A673 (cell line): Measurements from ENCODE around the gene KIAA0753. TPM values are rescaled to one million over a fixed set of nuclear protein-coding genes. Genes with fewer than 3 reads are reported as not detected.
"Not testable (repeated sequence)": the region's sequence is repeated elsewhere in the genome, so short reads cannot be mapped to it uniquely, and the experiment has no call there.

ENCODE experiments used
- BruUV-seq: library from RNA; stranded (reverse); fragments of 400-500 nt; replicated peaks from 2 replicates; lab custom pipeline; 2021; lab: Mats Ljungman, UMichigan
- CTCF ChIA-PET: fragments of 300-600 bp; sonication (Branson Sonifier 250); formaldehyde crosslinking; loops from one replicate; lab custom pipeline; 2022; ENCODE audit warnings: antibody characterized with exemption; lab: Charles Lee
- POLR2A ChIA-PET: fragments of 300-600 bp; sonication (Branson Sonifier 250); formaldehyde crosslinking; loops from one replicate; lab custom pipeline; 2022; ENCODE audit warnings: antibody characterized with exemption; ENCODE audit not compliant: low non-redundant PET; lab: Charles Lee
- DNase-seq: peaks from one replicate; pipeline ENCODE4 v3.0.0-alpha.2; 2015; ENCODE audit warnings: low spot score
- H3K27ac ChIP-seq: fragments of 200-600 bp; sonication (generic); 2 replicates; pipeline ENCODE4 v1.5.1; 2016; ENCODE audit warnings: mixed run types, low read depth, mild to moderate bottlenecking, mixed read lengths, antibody characterized with exemption, low read length; ENCODE audit not compliant: poor library complexity, severe bottlenecking
- H3K27me3 ChIP-seq: fragments of 200-600 bp; sonication (generic); replicated peaks from 2 replicates; pipeline ENCODE4 v1.6.1; 2017; ENCODE audit warnings: mixed run types, low read depth, mild to moderate bottlenecking, mixed read lengths, antibody characterized with exemption, low read length; ENCODE audit not compliant: insufficient read depth, poor library complexity
- H3K36me3 ChIP-seq: fragments of 200-600 bp; sonication (generic); 2 replicates; pipeline ENCODE4 v1.6.1; 2016; ENCODE audit warnings: mixed run types, mild to moderate bottlenecking, mixed read lengths, antibody characterized with exemption, low read length; ENCODE audit not compliant: insufficient read depth, poor library complexity, severe bottlenecking
- H3K4me1 ChIP-seq: fragments of 200-600 bp; sonication (generic); 2 replicates; pipeline ENCODE4 v1.6.1; 2017; ENCODE audit warnings: mixed run types, mild to moderate bottlenecking, mixed read lengths, antibody characterized with exemption, low read length; ENCODE audit not compliant: insufficient read depth, poor library complexity, severe bottlenecking
- H3K4me3 ChIP-seq: fragments of 200-600 bp; sonication (generic); 2 replicates; pipeline ENCODE4 v1.5.1; 2016; ENCODE audit warnings: low read depth, mixed run types, mild to moderate bottlenecking, mixed read lengths, low read length; ENCODE audit not compliant: poor library complexity, severe bottlenecking
- H3K9me3 ChIP-seq: fragments of 200-600 bp; sonication (generic); 2 replicates; pipeline ENCODE4 v1.6.1; 2016; ENCODE audit warnings: mixed run types, low read depth, mild to moderate bottlenecking, mixed read lengths, antibody characterized with exemption, low read length; ENCODE audit not compliant: poor library complexity, severe bottlenecking
- EZH2 ChIP-seq: fragments of 200-600 bp; sonication (generic); IDR thresholded peaks from 2 replicates; pipeline ENCODE4 v1.6.1; 2017; ENCODE audit warnings: borderline replicate concordance, low read depth, mild to moderate bottlenecking, mixed read lengths, antibody characterized with exemption, low read length; ENCODE audit not compliant: poor library complexity, severe bottlenecking
- intact Hi-C: fragments of 100-400 bp; cut with micrococcal nuclease; formaldehyde crosslinking; loops from one replicate; pipeline ENCODE4 v1.10.0; 2022; ENCODE audit not compliant: unreplicated experiment
- total RNA-seq: library from RNA; stranded (reverse); gene quantifications from 2 replicates; pipeline ENCODE4 v1.2.3, GENCODE V29; 2021
- TF ChIP-seq, protein P1 (sequence below): fragments of 300-800, 200-600 bp; sonication (generic); conservative IDR thresholded peaks from 2 replicates; pipeline ENCODE4 v1.5.1; 2017; ENCODE audit warnings: low read depth, mild to moderate bottlenecking, antibody characterized with exemption, low read length, moderate library complexity, mixed read lengths

The KIAA0753 gene
- total RNA-seq, 1 experiment from 2014 or later, result 41.2 TPM

DNA sequence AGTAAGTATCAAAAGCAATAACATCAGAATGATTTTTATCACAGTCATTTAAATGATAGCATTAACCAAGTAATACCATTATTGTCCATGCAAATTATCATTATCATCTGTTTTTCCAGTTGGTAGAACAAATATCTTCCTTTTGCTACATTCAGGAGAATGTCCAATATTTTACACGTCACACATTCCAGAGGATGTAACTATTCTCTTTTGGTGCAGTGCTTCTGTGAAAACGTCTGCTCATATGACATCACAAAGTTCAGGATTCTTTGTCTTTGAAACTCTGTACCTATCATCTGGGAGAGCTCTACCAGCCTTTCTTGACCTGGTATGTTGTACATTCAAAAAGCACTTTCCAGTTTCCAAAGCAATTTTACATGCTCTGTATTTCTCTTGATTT is 44.0 kb downstream of the KIAA0753 start:
- no peaks in the 10 kb centered on the region for H3K4me1 ChIP-seq
- H3K27me3 ChIP-seq, result no peaks in the 10 kb centered on the region
- no peaks in the 10 kb centered on the region for H3K9me3 ChIP-seq
- POLR2A ChIA-PET, result no interaction called here
- DNase-seq, result no peak
- BruUV-seq, result no TSS peak
- H3K27ac ChIP-seq, result no peak overlapping the region
- peaks cover 79% of the 10 kb centered on the region for H3K36me3 ChIP-seq
- TF ChIP-seq, protein P1, sequence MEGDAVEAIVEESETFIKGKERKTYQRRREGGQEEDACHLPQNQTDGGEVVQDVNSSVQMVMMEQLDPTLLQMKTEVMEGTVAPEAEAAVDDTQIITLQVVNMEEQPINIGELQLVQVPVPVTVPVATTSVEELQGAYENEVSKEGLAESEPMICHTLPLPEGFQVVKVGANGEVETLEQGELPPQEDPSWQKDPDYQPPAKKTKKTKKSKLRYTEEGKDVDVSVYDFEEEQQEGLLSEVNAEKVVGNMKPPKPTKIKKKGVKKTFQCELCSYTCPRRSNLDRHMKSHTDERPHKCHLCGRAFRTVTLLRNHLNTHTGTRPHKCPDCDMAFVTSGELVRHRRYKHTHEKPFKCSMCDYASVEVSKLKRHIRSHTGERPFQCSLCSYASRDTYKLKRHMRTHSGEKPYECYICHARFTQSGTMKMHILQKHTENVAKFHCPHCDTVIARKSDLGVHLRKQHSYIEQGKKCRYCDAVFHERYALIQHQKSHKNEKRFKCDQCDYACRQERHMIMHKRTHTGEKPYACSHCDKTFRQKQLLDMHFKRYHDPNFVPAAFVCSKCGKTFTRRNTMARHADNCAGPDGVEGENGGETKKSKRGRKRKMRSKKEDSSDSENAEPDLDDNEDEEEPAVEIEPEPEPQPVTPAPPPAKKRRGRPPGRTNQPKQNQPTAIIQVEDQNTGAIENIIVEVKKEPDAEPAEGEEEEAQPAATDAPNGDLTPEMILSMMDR, result no peak
- TF ChIP-seq EZH2, result no peak
- CTCF ChIA-PET, result no interaction called here
- intact Hi-C loops, result no loop called here
- H3K4me3 ChIP-seq, result no peak overlapping the region

DNA sequence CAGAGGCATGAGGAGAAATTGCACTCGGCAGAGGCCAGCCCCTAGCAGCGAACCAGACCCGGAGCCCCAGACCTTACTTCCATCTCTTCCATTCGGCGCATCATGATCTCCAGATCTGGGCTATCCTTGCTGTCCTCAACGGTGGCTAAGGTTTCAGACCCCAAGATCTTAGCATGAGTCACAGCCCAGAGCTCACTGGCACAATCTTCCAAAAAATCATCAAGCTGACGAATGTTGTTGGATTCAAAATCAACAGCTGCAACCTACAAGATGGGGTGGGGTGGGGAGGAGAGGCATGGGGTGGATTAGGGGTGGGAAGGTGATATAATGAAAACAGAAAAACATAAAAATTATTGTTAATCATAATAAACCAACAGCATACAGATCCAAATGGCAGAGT is 44.4 kb downstream of the KIAA0753 start:
- no peak overlapping the region for H3K27ac ChIP-seq
- TF ChIP-seq, protein P1, result no peak
- TF ChIP-seq EZH2, result no peak
- intact Hi-C loops, result no loop called here
- no TSS peak for BruUV-seq
- H3K4me1 ChIP-seq, result no peaks in the 10 kb centered on the region
- no peaks in the 10 kb centered on the region for H3K9me3 ChIP-seq
- no peak overlapping the region for H3K4me3 ChIP-seq
- no peak for DNase-seq
- ChIA-PET CTCF (no interaction called here), POLR2A (no interaction called here)
- H3K36me3 ChIP-seq, result peaks cover 76% of the 10 kb centered on the region
- H3K27me3 ChIP-seq, result no peaks in the 10 kb centered on the region

DNA sequence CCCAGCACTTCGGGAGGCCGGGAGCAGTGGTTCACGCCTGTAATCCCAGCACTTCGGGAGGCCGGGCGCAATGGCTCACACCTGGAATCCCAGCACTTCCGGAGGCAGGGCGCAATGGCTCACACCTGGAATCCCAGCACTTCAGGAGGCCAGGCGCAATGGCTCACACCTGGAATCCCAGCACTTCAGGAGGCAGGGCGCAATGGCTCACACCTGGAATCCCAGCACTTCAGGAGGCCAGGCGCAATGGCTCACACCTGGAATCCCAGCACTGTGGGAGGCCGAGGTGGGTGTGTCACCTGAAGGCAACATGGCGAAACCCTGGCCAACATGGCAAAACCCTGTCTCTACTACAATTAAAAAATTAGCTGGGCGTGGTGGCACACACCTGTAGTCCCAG is 47.1 kb downstream of the KIAA0753 start:
- H3K4me3 ChIP-seq, DNase-seq, H3K27ac ChIP-seq, intact Hi-C loops, POLR2A ChIA-PET, H3K9me3 ChIP-seq, CTCF ChIA-PET, BruUV-seq, H3K27me3 ChIP-seq, H3K4me1 ChIP-seq: not testable (repeated sequence)
- peaks cover 81% of the 10 kb centered on the region for H3K36me3 ChIP-seq

DNA sequence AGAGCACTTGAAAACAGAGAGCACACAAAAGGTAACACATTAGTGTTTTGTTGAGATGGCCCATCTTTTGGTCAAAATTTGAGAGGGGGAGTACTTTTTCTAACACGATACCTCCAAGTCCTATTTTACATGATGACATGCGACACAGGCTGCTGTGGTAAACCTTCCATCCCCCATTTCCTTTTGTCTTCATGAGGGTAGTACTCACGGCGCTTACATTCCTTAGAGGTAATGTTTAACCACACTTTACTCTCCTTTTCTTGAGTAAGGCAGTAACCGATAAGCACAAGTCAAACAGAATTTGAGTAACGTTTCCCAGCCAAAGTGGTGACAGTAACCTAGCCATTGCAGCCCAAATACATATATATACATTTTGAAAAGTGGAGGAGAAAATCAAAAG is 48.3 kb downstream of the KIAA0753 start:
- ChIA-PET CTCF (no interaction called here), POLR2A (no interaction called here)
- no TSS peak for BruUV-seq
- Histone ChIP-seq H3K27ac (no peak overlapping the region), H3K4me1 (no peaks in the 10 kb centered on the region), H3K36me3 (peaks cover 76% of the 10 kb centered on the region), H3K27me3 (no peaks in the 10 kb centered on the region), H3K9me3 (no peaks in the 10 kb centered on the region), H3K4me3 (no peak overlapping the region)
- no peak for DNase-seq
- no peak for TF ChIP-seq EZH2
- TF ChIP-seq, protein P1, result no peak
- intact Hi-C loops, result no loop called here
